Ectodermal cell (in vitro differentiated cells): Measurements from ENCODE around the gene MTCL3.

Experiments used
- H3K27ac ChIP-seq: 2 replicates; pipeline ENCODE4 v1.7.0; 2013; ENCODE audit warnings: mild to moderate bottlenecking, low read depth, low read length; ENCODE audit not compliant: insufficient read depth, poor library complexity, severe bottlenecking
- H3K27me3 ChIP-seq: 2 replicates; pipeline ENCODE4 v1.7.0; 2013; ENCODE audit warnings: mild to moderate bottlenecking, low read length; ENCODE audit not compliant: insufficient read depth, control insufficient read depth, poor library complexity, severe bottlenecking
- H3K36me3 ChIP-seq: one replicate; pipeline ENCODE4 v1.7.0; 2013; ENCODE audit warnings: low read length; ENCODE audit not compliant: control insufficient read depth, insufficient read depth
- H3K4me1 ChIP-seq: one replicate; pipeline ENCODE4 v1.7.0; 2013; ENCODE audit warnings: low read length; ENCODE audit not compliant: control insufficient read depth, insufficient read depth
- H3K4me3 ChIP-seq: 2 replicates; pipeline ENCODE4 v1.7.0; 2013; ENCODE audit warnings: low read depth, low read length, control low read depth; ENCODE audit not compliant: insufficient read depth
- H3K9me3 ChIP-seq: 2 replicates; pipeline ENCODE4 v1.7.0; 2013; ENCODE audit warnings: mild to moderate bottlenecking, low read length, moderate library complexity; ENCODE audit not compliant: control insufficient read depth
- WGBS, 2 experiments: methylation state at CpG; one replicate each; pipeline ENCODE4 v1.1.7; 2013; ENCODE audit warnings: missing lambda C conversion rate in 2 of 2; 5-methylcytosine and 5-hydroxymethylcytosine counted together

The MTCL3 gene

GRCh38 chr6:127494240-127494767 lies 24.8 kb downstream of the MTCL3 start:
- Histone ChIP-seq H3K9me3 (no peaks in the 10 kb centered on the region), H3K36me3 (peaks cover 16% of the 10 kb centered on the region), H3K27me3 (no peaks in the 10 kb centered on the region), H3K4me1 (no peaks in the 10 kb centered on the region), H3K27ac (no peak overlapping the region), H3K4me3 (no peak overlapping the region)

DNA sequence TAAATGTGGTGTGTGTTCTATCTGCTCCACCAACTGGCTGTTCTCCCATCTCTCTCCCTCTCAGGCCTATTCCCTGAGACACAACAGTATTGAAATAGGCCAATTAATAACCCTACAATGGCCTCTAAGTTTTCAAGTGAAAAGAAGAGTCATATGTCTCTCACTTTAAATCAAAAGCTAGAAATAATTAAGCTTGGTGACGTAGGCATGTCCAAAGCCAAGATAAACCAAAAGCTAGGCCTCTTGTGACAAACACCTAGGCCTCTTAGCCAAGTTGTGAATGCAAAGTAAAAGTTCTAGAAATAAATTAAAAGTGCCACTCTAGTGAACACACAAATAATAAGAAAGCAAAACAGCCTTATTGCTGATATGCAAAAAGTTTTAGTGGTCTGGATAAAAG lies 29.9 kb downstream of the MTCL3 start:
- no peaks in the 10 kb centered on the region for H3K27me3 ChIP-seq
- no peaks in the 10 kb centered on the region for H3K4me1 ChIP-seq
- no peak overlapping the region for H3K4me3 ChIP-seq
- no peaks in the 10 kb centered on the region for H3K9me3 ChIP-seq
- no peak overlapping the region for H3K27ac ChIP-seq
- WGBS, 2 experiments = 100% methylated on average over 1 of the region's 1 CpG; no CpG with 5 or more reads in 1 of the 2 experiments
- H3K36me3 ChIP-seq = peaks cover 16% of the 10 kb centered on the region

GRCh38 chr6:127486934-127487333 lies 32.2 kb downstream of the MTCL3 start:
- Histone ChIP-seq H3K27ac (no peak overlapping the region), H3K4me1 (no peaks in the 10 kb centered on the region)
- 94% methylated on average over 2 to 3 of the region's 3 CpGs for WGBS, 2 experiments

GRCh38 chr6:127484212-127484863 lies 34.8 kb downstream of the MTCL3 start:
- Histone ChIP-seq H3K27me3 (no peaks in the 10 kb centered on the region), H3K36me3 (peaks cover 5% of the 10 kb centered on the region), H3K4me1 (no peaks in the 10 kb centered on the region), H3K4me3 (no peak overlapping the region), H3K9me3 (no peaks in the 10 kb centered on the region), H3K27ac (no peak overlapping the region)
- 43 to 78% methylated on average over 2 to 3 of the region's 3 CpGs for WGBS, 2 experiments

More at GRCh38 chr6:127486934-127487333, 32.2 kb downstream of the MTCL3 start:
- Histone ChIP-seq H3K36me3 (peaks cover 16% of the 10 kb centered on the region), H3K9me3 (no peaks in the 10 kb centered on the region), H3K27me3 (no peaks in the 10 kb centered on the region), H3K4me3 (no peak overlapping the region)

GRCh38 chr6:127483399-127484055 lies 35.6 kb downstream of the MTCL3 start:
- Histone ChIP-seq H3K9me3 (no peaks in the 10 kb centered on the region), H3K27me3 (no peaks in the 10 kb centered on the region), H3K4me3 (no peak overlapping the region), H3K36me3 (peaks cover 5% of the 10 kb centered on the region), H3K27ac (no peak overlapping the region), H3K4me1 (no peaks in the 10 kb centered on the region)
- 53% methylated on average over 4 of the region's 5 CpGs; no CpG with 5 or more reads in 1 of the 2 experiments for WGBS, 2 experiments

DNA sequence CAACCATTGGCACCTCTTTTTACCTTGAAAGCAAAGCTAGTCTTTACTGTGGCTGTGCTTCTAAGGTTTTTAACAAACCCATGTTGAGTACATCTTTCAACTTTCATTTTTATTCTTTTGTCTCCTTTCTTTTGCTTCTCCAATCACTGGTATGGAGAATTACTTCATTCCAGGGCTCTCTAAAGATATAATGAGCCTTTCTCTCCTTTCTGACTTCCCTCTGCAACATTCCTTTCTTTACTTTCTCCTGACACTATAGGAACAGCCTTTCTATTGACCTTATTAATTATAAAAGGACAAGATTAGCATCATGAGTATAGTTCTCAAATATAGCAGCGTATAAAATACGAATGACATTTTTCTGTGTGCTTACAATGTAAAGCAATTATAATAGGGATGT lies 36.8 kb downstream of the MTCL3 start:
- Histone ChIP-seq H3K27me3 (no peaks in the 10 kb centered on the region), H3K36me3 (peaks cover 5% of the 10 kb centered on the region), H3K27ac (peak overlapping the region; percentile 12), H3K4me1 (no peaks in the 10 kb centered on the region), H3K4me3 (no peak overlapping the region), H3K9me3 (no peaks in the 10 kb centered on the region)
- 100% methylated on average over 2 of the region's 2 CpGs; no CpG with 5 or more reads in 1 of the 2 experiments for WGBS, 2 experiments

DNA sequence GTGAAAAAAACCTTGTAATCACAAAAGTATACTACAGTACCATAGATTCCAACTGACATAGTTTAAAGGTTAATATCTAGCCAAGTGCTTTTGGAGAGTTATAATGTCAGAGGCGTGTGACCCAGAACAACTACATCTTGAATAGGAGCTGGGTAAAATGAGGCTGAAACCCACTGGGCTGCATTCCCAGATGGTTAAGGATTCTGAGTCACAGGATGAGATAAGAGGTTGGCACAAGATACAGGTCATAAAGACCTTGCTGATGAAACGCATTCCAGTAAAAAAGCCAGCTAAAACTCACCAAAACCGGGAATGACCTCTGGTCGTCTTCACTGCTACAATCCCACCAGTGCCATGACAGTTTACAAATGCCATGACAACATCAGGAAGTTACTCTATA lies 37.5 kb downstream of the MTCL3 start:
- Histone ChIP-seq H3K27ac (no peak overlapping the region), H3K9me3 (no peaks in the 10 kb centered on the region), H3K4me1 (no peaks in the 10 kb centered on the region), H3K4me3 (no peak overlapping the region), H3K36me3 (peaks cover 5% of the 10 kb centered on the region), H3K27me3 (no peaks in the 10 kb centered on the region)
- WGBS, 2 experiments = 94 to 97% methylated on average over 4 of the region's 4 CpGs

- Histone ChIP-seq H3K9me3 (no peaks in the 10 kb centered on the region), H3K4me3 (no peak overlapping the region), H3K27ac (no peak overlapping the region), H3K27me3 (no peaks in the 10 kb centered on the region), H3K36me3 (peaks cover 6% of the 10 kb centered on the region), H3K4me1 (no peaks in the 10 kb centered on the region)
- WGBS, 2 experiments = 97 to 98% methylated on average over 2 of the region's 2 CpGs
Measured at GRCh38 chr6:127481111-127481510, 38.0 kb downstream of the MTCL3 start.

- WGBS, 2 experiments = 100% methylated on average over 1 of the region's 1 CpG
- no peak overlapping the region for H3K27ac ChIP-seq
- H3K4me1 ChIP-seq = no peaks in the 10 kb centered on the region
- no peaks in the 10 kb centered on the region for H3K27me3 ChIP-seq
- H3K36me3 ChIP-seq = peaks cover 22% of the 10 kb centered on the region
- H3K9me3 ChIP-seq = no peaks in the 10 kb centered on the region
- no peak overlapping the region for H3K4me3 ChIP-seq
Measured at GRCh38 chr6:127477658-127478057, 41.5 kb downstream of the MTCL3 start.

DNA sequence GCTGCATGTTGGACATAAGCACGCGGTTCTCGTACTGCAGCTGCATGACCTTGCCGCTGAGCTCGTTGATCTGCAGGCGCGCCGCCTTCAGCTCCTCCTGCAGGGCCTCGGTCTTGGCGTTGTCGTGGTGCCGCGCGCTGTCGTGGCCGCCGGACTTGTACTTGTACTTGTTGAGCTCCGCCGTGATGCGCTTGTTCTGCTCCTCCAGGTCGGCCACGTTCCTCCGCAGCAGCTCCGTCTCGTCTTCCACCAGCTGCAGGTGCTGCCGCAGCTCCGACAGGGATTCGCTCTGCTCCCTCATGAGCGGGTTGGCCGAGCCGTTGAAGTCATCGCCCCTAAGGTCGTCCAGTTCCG lies 43.3 kb downstream of the MTCL3 start:
- H3K9me3 ChIP-seq = no peaks in the 10 kb centered on the region
- H3K36me3 ChIP-seq = peaks cover 25% of the 10 kb centered on the region
- H3K27me3 ChIP-seq = no peaks in the 10 kb centered on the region
- no peak overlapping the region for H3K27ac ChIP-seq
- H3K4me1 ChIP-seq = no peaks in the 10 kb centered on the region
- 95 to 96% methylated on average over 34 of the region's 34 CpGs for WGBS, 2 experiments
- no peak overlapping the region for H3K4me3 ChIP-seq
